Duodenal mucosa (tissue), 2 donors: Measurements from ENCODE around the gene MED8.
"Not testable (repeated sequence)": the region's sequence is repeated elsewhere in the genome, so short reads cannot be mapped to it uniquely, and the experiment has no call there.

Experiments
- H3K27ac ChIP-seq: one replicate; pipeline ENCODE4 v1.7.0; 2013; ENCODE audit warnings: low read depth, low read length
- H3K27me3 ChIP-seq, 2 donors: one replicate each; pipeline ENCODE4 v1.7.0; 2013; ENCODE audit warnings: low read length in 2 of 2, control low read depth in 1 of 2; ENCODE audit not compliant: insufficient read depth in 2 of 2, control insufficient read depth in 1 of 2
- H3K36me3 ChIP-seq, 2 donors: one replicate each; pipeline ENCODE4 v1.7.0; 2013; ENCODE audit warnings: low read length in 2 of 2, control low read depth in 1 of 2; ENCODE audit not compliant: insufficient read depth in 2 of 2, control insufficient read depth in 1 of 2
- H3K4me1 ChIP-seq, 2 donors: one replicate each; pipeline ENCODE4 v1.7.0; 2013; ENCODE audit warnings: low read length in 2 of 2, control low read depth in 1 of 2; ENCODE audit not compliant: insufficient read depth in 2 of 2, control insufficient read depth in 1 of 2
- H3K4me3 ChIP-seq, 2 donors: one replicate each; pipeline ENCODE4 v1.7.0; 2013; ENCODE audit warnings: low read length in 2 of 2, low read depth in 1 of 2
- H3K9ac ChIP-seq, 2 donors: one replicate each; pipeline ENCODE4 v1.7.0; 2013; ENCODE audit warnings: low read length in 2 of 2, low read depth in 1 of 2
- H3K9me3 ChIP-seq, 2 donors: one replicate each; pipeline ENCODE4 v1.7.0; 2013; ENCODE audit warnings: low read length in 2 of 2, control low read depth in 1 of 2; ENCODE audit not compliant: control insufficient read depth in 1 of 2

Gene MED8

GRCh38 chr1:43422995-43423671, 33.5 kb upstream of the MED8 start:
- Histone ChIP-seq H3K4me3 (no peak overlapping the region), H3K27ac (peak overlapping the region; percentile 7), H3K9ac (no peak overlapping the region), H3K4me1 (peaks cover 0 to 4% of the 10 kb centered on the region in 2 donors), H3K36me3 (peaks cover 82 to 96% of the 10 kb centered on the region in 2 donors), H3K27me3 (no peaks in the 10 kb centered on the region), H3K9me3 (no peaks in the 10 kb centered on the region)

- no peaks in the 10 kb centered on the region for H3K27me3 ChIP-seq
- peaks cover 82 to 96% of the 10 kb centered on the region in 2 donors for H3K36me3 ChIP-seq
- H3K4me3 ChIP-seq = no peak overlapping the region
Measured at GRCh38 chr1:43421976-43422750, 32.6 kb upstream of the MED8 start.

GRCh38 chr1:43421396-43421795, 31.8 kb upstream of the MED8 start:
- H3K36me3 ChIP-seq = peaks cover 85 to 96% of the 10 kb centered on the region in 2 donors
- H3K4me3 ChIP-seq = no peak overlapping the region
- H3K27ac ChIP-seq = no peak overlapping the region
- H3K9me3 ChIP-seq = no peaks in the 10 kb centered on the region
- no peaks in the 10 kb centered on the region for H3K4me1 ChIP-seq
- H3K27me3 ChIP-seq = no peaks in the 10 kb centered on the region
- no peak overlapping the region for H3K9ac ChIP-seq

More at GRCh38 chr1:43421976-43422750, 32.6 kb upstream of the MED8 start:
- Histone ChIP-seq H3K4me1 (no peaks in the 10 kb centered on the region), H3K9me3 (no peaks in the 10 kb centered on the region), H3K27ac (no peak overlapping the region), H3K9ac (no peak overlapping the region)

GRCh38 chr1:43420874-43421273, 31.3 kb upstream of the MED8 start:
- no peaks in the 10 kb centered on the region for H3K27me3 ChIP-seq
- no peaks in the 10 kb centered on the region for H3K9me3 ChIP-seq
- no peaks in the 10 kb centered on the region for H3K4me1 ChIP-seq
- H3K36me3 ChIP-seq = peaks cover 84 to 95% of the 10 kb centered on the region in 2 donors
- no peak overlapping the region for H3K9ac ChIP-seq
- H3K4me3 ChIP-seq = no peak overlapping the region
- H3K27ac ChIP-seq = no peak overlapping the region

DNA sequence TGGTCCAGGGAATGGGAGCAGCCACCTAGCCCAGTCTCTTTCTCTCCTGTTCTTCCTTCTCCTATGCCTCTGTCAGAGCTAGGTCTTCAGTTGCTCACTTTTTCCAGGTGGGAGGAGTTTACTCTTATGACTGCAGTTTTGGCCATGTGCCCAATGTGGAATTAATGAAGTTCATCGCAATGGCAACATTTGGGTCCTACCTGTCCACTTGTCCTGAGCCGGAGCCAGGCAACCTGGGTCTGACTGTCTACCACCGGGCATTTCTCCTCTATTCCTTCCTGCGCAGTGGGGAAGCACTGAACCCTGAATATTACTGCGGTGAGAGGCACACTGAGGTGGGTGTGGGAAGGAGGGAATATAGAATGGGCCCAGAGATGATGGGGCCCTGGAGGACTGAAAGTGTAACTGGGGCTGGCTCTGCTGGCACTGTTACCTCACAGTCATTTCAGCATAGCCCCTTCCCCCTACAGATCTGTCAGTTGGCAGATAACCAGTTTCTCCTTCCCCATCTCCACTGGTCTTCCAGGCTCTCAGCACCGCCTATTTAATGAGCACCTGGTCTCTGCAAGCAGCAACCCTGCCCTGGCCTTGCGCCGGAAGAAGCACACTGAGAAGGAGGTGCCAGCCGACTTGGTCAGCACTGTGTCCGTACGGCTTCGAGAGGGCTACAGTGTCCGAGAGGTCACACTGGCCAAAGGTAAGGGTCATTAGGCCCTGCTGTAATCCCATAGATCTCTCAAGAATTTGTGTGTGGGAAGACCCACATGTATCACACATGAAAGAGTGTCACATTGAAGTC, 30.2 kb upstream of the MED8 start:
- Histone ChIP-seq H3K9ac (no peak overlapping the region), H3K27me3 (no peaks in the 10 kb centered on the region), H3K9me3 (no peaks in the 10 kb centered on the region), H3K27ac (no peak overlapping the region), H3K36me3 (peaks cover 81 to 95% of the 10 kb centered on the region in 2 donors), H3K4me3 (no peak overlapping the region), H3K4me1 (no peaks in the 10 kb centered on the region)

DNA sequence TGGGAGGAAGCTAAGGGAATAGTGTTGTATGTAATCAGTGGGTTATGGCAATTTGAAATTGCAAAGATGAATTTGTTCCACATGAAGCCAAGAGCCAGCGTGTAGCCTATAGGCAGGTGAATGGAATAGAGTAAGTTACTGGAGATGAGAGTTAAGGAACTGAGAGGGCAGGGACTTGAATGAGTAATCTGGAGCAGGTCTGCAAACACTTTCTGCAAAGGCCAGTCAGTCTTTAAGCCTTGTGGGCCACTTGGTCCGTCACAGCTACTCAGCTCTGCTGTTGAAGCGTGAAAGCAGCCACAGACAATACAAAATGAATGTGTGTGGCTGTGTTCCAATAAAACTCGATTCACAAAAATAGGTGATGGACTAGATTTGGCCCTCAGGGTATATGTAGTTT, 29.3 kb upstream of the MED8 start:
- no peak overlapping the region for H3K9ac ChIP-seq
- no peaks in the 10 kb centered on the region for H3K27me3 ChIP-seq
- H3K36me3 ChIP-seq = peaks cover 72 to 88% of the 10 kb centered on the region in 2 donors
- no peak overlapping the region for H3K27ac ChIP-seq
- H3K4me1 ChIP-seq = no peaks in the 10 kb centered on the region
- no peaks in the 10 kb centered on the region for H3K9me3 ChIP-seq
- H3K4me3 ChIP-seq = no peak overlapping the region

GRCh38 chr1:43415901-43416300, 26.3 kb upstream of the MED8 start:
- H3K9me3 ChIP-seq = no peaks in the 10 kb centered on the region
- no peak overlapping the region for H3K27ac ChIP-seq
- H3K36me3 ChIP-seq = peaks cover 50 to 67% of the 10 kb centered on the region in 2 donors
- H3K4me1 ChIP-seq = no peaks in the 10 kb centered on the region
- no peak overlapping the region for H3K4me3 ChIP-seq
- H3K9ac ChIP-seq = no peak overlapping the region
- no peaks in the 10 kb centered on the region for H3K27me3 ChIP-seq

- Histone ChIP-seq H3K9me3 (no peaks in the 10 kb centered on the region), H3K9ac (no peak overlapping the region), H3K4me1 (no peaks in the 10 kb centered on the region), H3K27me3 (no peaks in the 10 kb centered on the region), H3K36me3 (peaks cover 38 to 55% of the 10 kb centered on the region in 2 donors), H3K27ac (no peak overlapping the region), H3K4me3 (no peak overlapping the region)
Measured at GRCh38 chr1:43414634-43415223, 25.1 kb upstream of the MED8 start.

- peaks cover 33 to 49% of the 10 kb centered on the region in 2 donors for H3K36me3 ChIP-seq
- H3K9ac ChIP-seq, H3K4me3 ChIP-seq, H3K27me3 ChIP-seq, H3K27ac ChIP-seq, H3K4me1 ChIP-seq, H3K9me3 ChIP-seq: not testable (repeated sequence)
Measured at GRCh38 chr1:43413426-43413825, 23.8 kb upstream of the MED8 start.
